ENCODE measurements around the gene CORO1C.

GRCh38 chr12:108709697-108710096 lies 21.6 kb downstream of the CORO1C start:
- TF ChIP-seq CTCF (IDR thresholded peaks at IDR 0.05) (no peak), POLR2AphosphoS5 (IDR thresholded peaks at IDR 0.05; ENCODE audit: insufficient read depth in 1 of 2, low read depth in 1 of 2) (no peak), POLR2A (IDR thresholded peaks at IDR 0.05) (no peak)
